ENCODE data around the gene DYRK1A.

Gene DYRK1A

GRCh38 chr21:37374027-37374426 is 7.5 kb downstream of the DYRK1A start:
- no peak for DNase-seq (ENCODE audit: extremely low read depth, insufficient read length)
- no peak for TF ChIP-seq CTCF (IDR thresholded peaks at IDR 0.05; ENCODE audit: insufficient read depth, low read length, poor library complexity, severe bottlenecking)

GRCh38 chr21:37375866-37376574 is 9.4 kb downstream of the DYRK1A start:
- TF ChIP-seq CTCF (IDR thresholded peaks at IDR 0.05; ENCODE audit: insufficient read depth, low read length, poor library complexity, severe bottlenecking), result no peak
- peaks cover 2% of the 10 kb centered on the region; the same call in 1 of the 2 replicates for H3K36me3 ChIP-seq (ENCODE audit: control insufficient read depth, insufficient read depth, low read length)
- no peak for DNase-seq (ENCODE audit: extremely low read depth, insufficient read length)
- H3K27me3 ChIP-seq (replicated peaks; ENCODE audit: control insufficient read depth, insufficient read depth, low read length), result no peaks in the 10 kb centered on the region
- H3K4me3 ChIP-seq (replicated peaks; ENCODE audit: low read depth, low read length), result no peak overlapping the region

More at GRCh38 chr21:37374027-37374426, 7.5 kb downstream of the DYRK1A start:
- H3K4me3 ChIP-seq (replicated peaks; ENCODE audit: low read depth, low read length), result no peak overlapping the region
- H3K36me3 ChIP-seq (ENCODE audit: control insufficient read depth, insufficient read depth, low read length), result no peaks in the 10 kb centered on the region; the same call in 1 of the 2 replicates
- no peaks in the 10 kb centered on the region for H3K27me3 ChIP-seq (replicated peaks; ENCODE audit: control insufficient read depth, insufficient read depth, low read length)

GRCh38 chr21:37378700-37379139 is 12.1 kb downstream of the DYRK1A start:
- Histone ChIP-seq H3K36me3 (ENCODE audit: control insufficient read depth, insufficient read depth, low read length) (peaks cover 2% of the 10 kb centered on the region; the same call in 1 of the 2 replicates), H3K27me3 (replicated peaks; ENCODE audit: control insufficient read depth, insufficient read depth, low read length) (no peaks in the 10 kb centered on the region), H3K4me3 (replicated peaks; ENCODE audit: low read depth, low read length) (no peak overlapping the region)
- DNase-seq (ENCODE audit: extremely low read depth, insufficient read length), result no peak
- no peak for TF ChIP-seq CTCF (IDR thresholded peaks at IDR 0.05; ENCODE audit: insufficient read depth, low read length, poor library complexity, severe bottlenecking)

- no peak for TF ChIP-seq CTCF (IDR thresholded peaks at IDR 0.05; ENCODE audit: insufficient read depth, low read length, poor library complexity, severe bottlenecking)
- Histone ChIP-seq H3K4me3 (replicated peaks; ENCODE audit: low read depth, low read length) (no peak overlapping the region), H3K27me3 (replicated peaks; ENCODE audit: control insufficient read depth, insufficient read depth, low read length) (no peaks in the 10 kb centered on the region), H3K36me3 (ENCODE audit: control insufficient read depth, insufficient read depth, low read length) (peaks cover 2% of the 10 kb centered on the region; the same call in 1 of the 2 replicates)
- DNase-seq (ENCODE audit: extremely low read depth, insufficient read length), result no peak
Observed at GRCh38 chr21:37380349-37381323, 14.1 kb downstream of the DYRK1A start.

GRCh38 chr21:37381883-37382585 is 15.5 kb downstream of the DYRK1A start:
- H3K27me3 ChIP-seq (replicated peaks; ENCODE audit: control insufficient read depth, insufficient read depth, low read length), result no peaks in the 10 kb centered on the region
- DNase-seq (ENCODE audit: extremely low read depth, insufficient read length), result no peak
- H3K4me3 ChIP-seq (replicated peaks; ENCODE audit: low read depth, low read length), result no peak overlapping the region
- H3K36me3 ChIP-seq (ENCODE audit: control insufficient read depth, insufficient read depth, low read length), result peaks cover 2% of the 10 kb centered on the region; the same call in 1 of the 2 replicates
- no peak for TF ChIP-seq CTCF (IDR thresholded peaks at IDR 0.05; ENCODE audit: insufficient read depth, low read length, poor library complexity, severe bottlenecking)

Data from GM06990 (cell line).